Measurements from ENCODE around the gene HCFC2.

The HCFC2 gene

GRCh38 chr12:104143918-104144317, 79.6 kb downstream of the HCFC2 start:
- no peak overlapping the region for H3K27ac ChIP-seq
- TF ChIP-seq CTCF (conservative IDR thresholded peaks at IDR 0.05) (no peak), ZFX (IDR thresholded peaks at IDR 0.05) (no peak)

GRCh38 chr12:104147346-104147745, 83.0 kb downstream of the HCFC2 start:
- H3K27ac ChIP-seq = no peak overlapping the region
- TF ChIP-seq ZFX (IDR thresholded peaks at IDR 0.05) (no peak), CTCF (conservative IDR thresholded peaks at IDR 0.05) (no peak)

GRCh38 chr12:104150416-104150815, 86.1 kb downstream of the HCFC2 start:
- no peak overlapping the region for H3K27ac ChIP-seq
- TF ChIP-seq ZFX (IDR thresholded peaks at IDR 0.05) (no peak), CTCF (conservative IDR thresholded peaks at IDR 0.05) (no peak)

- no peak for TF ChIP-seq CTCF (conservative IDR thresholded peaks at IDR 0.05)
- TF ChIP-seq ZFX (IDR thresholded peaks at IDR 0.05) = no peak
- no peak overlapping the region for H3K27ac ChIP-seq
These were observed 88.4 kb downstream of the HCFC2 start for GRCh38 chr12:104152685-104153241.

- no peak overlapping the region for H3K27ac ChIP-seq
- no peak for TF ChIP-seq CTCF (conservative IDR thresholded peaks at IDR 0.05)
- TF ChIP-seq ZFX (IDR thresholded peaks at IDR 0.05) = no peak
These were observed 90.0 kb downstream of the HCFC2 start for GRCh38 chr12:104154286-104154685.

- H3K27ac ChIP-seq = no peak overlapping the region
- no peak for TF ChIP-seq ZFX (IDR thresholded peaks at IDR 0.05)
- no peak for TF ChIP-seq CTCF (conservative IDR thresholded peaks at IDR 0.05)
These were observed 90.5 kb downstream of the HCFC2 start for GRCh38 chr12:104154806-104155205.

Data from C4-2B (cell line).